HK-2 (cell line): ENCODE results near the gene PRR5L.

Source experiments
- DNase-seq: peaks from one replicate; pipeline ENCODE4 v3.0.0-alpha.2; 2018; ENCODE audit not compliant: unreplicated experiment

Gene PRR5L

GRCh38 chr11:36376888-36377758, 81.0 kb downstream of the PRR5L start:
- DNase-seq, result peak; percentile 54

- DNase-seq, result no peak
Observed at GRCh38 chr11:36377759-36378564, 81.9 kb downstream of the PRR5L start.

- DNase-seq, result no peak
Observed at GRCh38 chr11:36379653-36380052, 83.6 kb downstream of the PRR5L start.

GRCh38 chr11:36380296-36381014, 84.4 kb downstream of the PRR5L start:
- no peak for DNase-seq

DNA sequence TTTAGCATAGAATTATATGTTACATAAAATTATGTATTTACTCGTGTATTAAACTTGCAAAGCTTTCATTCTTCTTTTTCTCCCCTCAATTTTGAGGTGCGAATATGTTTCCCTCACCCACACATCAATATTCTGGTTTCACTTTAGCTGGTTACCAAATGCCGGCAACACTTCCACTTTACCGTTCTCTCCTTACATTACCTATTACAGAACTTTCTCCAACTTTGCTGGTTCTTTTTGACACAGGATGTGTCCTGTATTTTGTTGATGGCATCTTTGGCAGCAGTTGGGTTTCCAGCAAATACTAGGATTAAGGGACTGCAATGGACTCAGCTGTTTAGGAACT, 84.9 kb downstream of the PRR5L start:
- DNase-seq, result no peak

DNA sequence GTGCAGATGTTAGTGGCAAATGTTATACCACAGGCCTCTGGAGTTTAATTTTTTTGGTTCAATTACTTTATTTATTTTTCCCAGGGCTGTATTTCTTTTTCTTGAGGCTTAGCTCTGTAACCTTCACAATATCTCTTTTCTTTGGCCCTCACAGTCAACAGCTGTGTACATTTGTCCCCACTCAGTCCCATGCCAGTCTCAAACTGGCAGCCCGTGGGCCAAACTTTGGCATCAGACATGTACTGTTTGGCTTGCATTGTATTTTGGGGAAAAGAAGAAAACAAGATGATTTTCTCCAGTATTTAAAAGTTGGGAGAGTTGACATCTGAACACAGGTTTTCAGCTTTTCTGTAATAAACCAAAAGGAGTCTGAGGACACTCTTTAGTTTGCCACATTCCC, 87.1 kb downstream of the PRR5L start:
- no peak for DNase-seq

DNA sequence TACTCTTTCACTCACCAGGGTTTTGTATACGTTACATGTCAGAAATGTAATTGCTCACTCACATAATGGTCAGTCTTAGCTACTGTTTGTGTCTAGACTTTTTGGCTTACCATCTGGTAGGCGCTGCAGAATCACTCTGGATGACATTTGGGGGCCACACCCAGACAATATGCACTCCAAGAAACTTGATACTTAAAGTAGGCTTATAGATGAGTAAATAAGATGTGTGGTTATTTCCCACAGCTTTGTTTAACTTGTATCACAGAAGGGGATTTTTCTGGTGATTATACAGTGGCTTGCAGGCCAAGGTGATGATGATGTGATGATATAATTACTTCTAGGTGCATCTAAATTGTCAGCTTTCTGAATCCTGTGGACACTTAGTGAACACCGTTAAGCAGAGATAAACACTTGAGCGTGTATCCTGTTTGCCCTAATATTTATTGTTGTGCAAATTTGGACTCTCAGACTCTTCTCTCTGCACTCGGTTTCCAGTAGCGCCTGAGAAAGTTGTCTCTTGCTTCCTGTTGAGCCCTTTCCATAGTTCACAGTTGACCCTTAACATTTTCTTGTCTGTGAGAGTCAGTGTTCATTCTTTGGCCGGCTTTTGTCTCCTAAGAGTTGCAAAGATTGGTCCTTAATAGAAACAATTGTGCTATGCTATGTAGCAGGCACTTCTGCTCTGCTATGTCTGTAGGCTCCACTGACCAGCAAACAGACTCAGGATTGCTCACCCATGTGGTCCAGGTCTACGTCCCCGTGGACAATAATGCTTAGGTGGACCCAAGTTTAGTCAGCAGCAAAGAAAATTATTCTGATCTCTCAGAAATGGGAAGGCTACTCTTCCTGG, 89.3 kb downstream of the PRR5L start:
- DNase-seq, result no peak

DNA sequence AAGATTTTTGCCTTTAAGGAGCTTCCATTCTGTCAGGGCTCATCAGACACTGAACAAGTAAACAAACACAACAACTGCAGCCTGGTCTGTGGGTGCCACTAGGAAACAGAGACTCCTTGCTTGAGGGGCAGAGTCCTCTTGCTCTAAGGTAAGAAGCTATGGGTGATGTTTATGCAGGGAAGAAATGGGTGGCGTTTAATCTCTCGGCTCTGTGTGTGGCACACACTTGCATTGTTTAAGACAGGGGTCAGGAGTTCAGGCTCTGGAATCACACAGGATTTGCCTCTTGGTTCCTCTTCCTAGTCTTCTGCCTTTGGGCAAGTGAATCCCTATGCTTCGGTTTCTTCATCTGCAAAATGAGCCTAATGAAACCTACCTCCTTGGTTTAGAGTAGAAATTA, 90.3 kb downstream of the PRR5L start:
- DNase-seq, result no peak

- DNase-seq, result no peak
Observed at GRCh38 chr11:36388071-36388470, 92.0 kb downstream of the PRR5L start.

DNA sequence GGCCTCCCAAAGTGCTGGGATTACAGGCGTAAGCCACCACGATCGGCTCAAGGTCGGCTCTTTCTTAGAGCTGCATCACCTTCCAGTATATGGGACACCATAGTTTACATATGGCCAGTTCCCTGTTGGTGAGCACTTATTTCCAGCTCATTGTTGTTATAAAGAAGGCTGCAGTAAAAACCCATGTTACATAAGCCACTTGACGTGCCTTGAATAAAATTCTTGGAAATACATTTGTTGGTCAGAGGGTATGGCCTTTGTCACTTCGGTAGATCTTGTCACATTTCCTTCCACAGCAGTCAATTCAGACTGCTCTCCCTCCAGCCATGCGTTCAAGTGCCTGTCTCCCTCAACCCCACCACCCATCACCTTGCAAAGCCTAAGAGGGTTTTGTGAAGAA, 92.9 kb downstream of the PRR5L start:
- DNase-seq, result no peak

- DNase-seq, result no peak
Observed at GRCh38 chr11:36389811-36390210, 93.7 kb downstream of the PRR5L start.

DNA sequence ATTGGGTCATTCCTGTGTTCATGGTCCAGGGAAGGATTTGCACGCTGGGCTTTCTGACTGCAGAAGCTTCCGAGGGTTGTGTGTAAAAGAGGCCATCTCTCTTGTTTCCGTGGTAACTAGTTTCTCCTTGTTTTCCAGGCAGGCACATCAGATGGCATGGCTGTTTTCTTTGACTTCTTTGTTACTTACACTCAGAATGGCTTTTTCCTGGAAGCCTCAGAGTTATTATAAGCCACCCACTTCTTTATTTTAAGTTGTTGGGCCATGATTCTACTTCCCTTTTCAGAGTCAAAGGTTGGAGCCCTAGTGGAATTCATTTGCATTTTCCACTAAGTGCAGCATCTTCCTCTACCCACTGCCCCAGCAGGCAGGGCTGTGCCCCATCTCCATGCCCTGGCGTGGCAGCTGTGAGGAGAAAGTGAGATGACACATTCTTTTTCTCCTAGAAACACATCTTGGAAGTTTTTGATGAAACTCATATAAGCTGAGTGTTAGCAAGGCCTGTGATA, 94.9 kb downstream of the PRR5L start:
- no peak for DNase-seq

- DNase-seq, result no peak
Observed at GRCh38 chr11:36392196-36392595, 96.1 kb downstream of the PRR5L start.

DNA sequence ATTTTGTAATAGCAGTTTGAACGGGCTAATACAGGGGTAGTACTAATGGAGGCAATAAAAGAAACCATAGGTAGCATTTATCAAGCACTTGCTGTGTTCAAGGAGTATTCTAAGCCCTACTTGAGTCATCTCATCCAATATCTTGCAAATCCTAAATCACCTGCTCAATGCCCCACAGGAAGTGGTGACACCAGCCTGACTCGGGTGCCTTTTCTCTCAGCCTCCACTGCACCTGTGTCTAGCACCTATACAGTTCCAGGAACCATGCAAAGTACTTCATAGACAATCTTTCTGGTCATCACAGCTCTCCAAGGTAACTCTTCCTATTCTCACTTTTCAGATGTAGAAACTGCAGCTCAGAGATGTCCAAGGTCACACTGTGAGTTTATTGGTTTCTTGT, 98.0 kb downstream of the PRR5L start:
- no peak for DNase-seq

- DNase-seq, result no peak
Observed at GRCh38 chr11:36394926-36395325, 98.8 kb downstream of the PRR5L start.

GRCh38 chr11:36395978-36396736, 100.1 kb downstream of the PRR5L start:
- DNase-seq, result no peak

DNA sequence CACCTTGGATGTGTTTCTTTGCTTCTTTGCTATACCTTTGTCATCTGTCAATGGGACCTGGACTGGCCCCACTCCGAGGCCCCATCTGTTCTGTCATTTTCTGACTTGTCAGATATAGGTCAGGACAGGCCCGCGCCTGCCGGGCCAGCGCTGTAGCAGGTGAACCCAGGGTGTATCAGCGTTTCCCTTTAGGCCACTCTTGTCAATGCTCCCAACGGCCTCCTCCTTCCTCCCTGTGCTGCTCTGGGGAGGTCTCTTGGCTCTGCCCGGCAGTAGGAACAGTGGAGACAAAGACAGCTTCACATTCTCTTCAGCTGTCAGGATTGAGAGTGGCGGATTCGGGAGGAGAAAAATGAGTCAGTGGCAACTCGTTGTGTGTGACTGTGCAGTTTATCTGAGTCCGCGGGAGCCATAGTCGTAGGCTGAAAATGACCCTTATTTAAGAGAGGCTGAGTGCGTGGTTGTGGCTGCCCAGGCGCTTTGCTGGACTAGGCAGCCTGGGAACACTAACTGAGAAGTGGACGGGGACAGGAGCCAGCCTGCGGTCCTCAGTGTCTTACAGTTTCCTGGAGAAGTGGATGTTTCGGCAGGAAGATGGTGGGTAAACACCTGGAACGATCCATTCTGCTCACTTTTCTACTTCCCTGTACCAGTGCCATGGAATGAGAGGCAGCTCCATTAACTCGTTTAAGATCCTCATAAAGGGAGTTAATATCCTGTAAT, 102.3 kb downstream of the PRR5L start:
- no peak for DNase-seq

GRCh38 chr11:36399236-36399635, 103.1 kb downstream of the PRR5L start:
- no peak for DNase-seq

- no peak for DNase-seq
Observed at GRCh38 chr11:36399745-36400144, 103.7 kb downstream of the PRR5L start.
